HG03280 (cell line): Measurements from ENCODE around the gene DPY30.

Experiments used
- ATAC-seq: cut with Tn5 transposase; IDR thresholded peaks from one replicate; pipeline ENCODE4 v1.9.1; 2021; ENCODE audit warnings: mild to moderate bottlenecking, moderate library complexity; ENCODE audit not compliant: unreplicated experiment

The DPY30 gene

DNA sequence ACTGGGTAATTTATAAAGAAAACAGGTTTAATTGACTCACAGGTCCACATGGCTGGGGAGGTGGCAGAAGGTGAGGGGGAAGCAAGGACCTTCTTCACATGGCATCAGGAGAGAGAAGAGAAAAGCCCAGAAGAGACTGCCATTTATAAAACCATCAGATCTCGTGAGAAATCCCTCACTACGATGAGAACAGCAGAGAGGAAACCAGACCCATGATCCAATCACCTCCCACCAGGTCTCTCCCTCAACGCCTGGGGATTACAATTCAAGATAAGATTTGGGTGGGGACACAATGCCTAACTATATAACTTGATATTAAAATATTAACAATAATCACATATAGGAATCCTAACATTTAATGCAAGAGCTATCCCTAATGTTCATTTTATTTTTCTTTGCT, 60.6 kb downstream of the DPY30 start:
- ATAC-seq, result no peak

DNA sequence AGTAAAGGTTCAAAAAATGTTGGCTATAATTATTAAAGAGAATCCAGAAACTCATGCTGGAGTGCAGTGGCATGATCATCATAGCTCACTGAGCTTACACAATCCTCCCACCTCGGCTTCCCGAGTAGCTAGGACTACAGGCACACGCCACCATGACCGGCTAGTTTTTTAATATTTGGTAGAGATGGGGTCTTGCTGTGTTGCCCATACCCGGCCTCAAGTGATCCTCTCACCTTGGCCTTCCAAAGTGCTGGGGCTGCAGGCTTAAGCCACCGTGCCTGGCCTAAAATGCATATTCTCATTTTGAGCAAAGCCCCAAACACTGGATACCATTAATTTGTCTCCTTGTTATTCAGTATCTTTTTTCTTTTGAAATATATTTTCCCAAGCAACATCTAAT, 61.2 kb downstream of the DPY30 start:
- ATAC-seq, result no peak
